GM20000 (cell line): Measurements from ENCODE around the gene C1orf21.

Experiments
- DNase-seq: peaks from one replicate; pipeline ENCODE4 v3.0.0; 2012; ENCODE audit warnings: low spot score
- TF ChIP-seq, protein P1 (sequence below): IDR thresholded peaks from 2 replicates; pipeline ENCODE4 v1.5.1; 2012; ENCODE audit warnings: mild to moderate bottlenecking, control low read depth; ENCODE audit errors: extremely low read depth, missing control alignments

Gene C1orf21

DNA sequence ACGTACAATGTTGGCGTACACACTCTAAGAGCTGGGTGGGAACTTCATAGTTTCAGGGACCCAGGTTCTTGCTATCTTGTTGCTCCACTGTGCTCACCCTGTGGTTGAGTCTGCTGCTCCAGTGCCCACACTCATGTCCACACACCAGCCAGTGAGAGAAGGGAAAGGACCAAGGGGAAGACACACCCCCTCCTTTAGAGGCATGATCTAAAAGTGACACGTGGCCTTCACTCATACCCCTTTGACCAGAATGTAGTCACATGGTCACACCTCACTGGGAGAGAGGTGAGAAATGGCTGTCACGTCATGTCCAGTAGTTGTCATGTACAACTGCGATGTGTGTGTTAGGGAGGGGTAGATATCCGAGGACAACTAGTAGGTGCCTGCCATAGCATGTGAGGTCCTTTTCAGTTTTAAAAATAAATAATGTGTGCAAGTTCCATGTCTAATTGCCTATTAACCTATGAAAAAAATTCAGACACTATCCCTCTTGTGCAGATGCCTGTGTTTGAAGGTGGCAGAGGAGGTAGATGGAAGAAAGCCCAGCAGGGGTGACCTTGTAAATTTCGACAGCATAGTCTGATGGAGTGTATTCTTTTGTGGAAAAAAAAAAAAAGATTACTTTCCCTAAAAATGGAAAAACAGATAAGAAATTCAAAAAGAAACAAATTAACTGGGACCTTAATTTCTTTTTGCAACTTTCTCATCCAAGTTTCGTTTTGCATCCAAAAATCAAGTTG is 149.6 kb downstream of the C1orf21 start:
- TF ChIP-seq, protein P1, sequence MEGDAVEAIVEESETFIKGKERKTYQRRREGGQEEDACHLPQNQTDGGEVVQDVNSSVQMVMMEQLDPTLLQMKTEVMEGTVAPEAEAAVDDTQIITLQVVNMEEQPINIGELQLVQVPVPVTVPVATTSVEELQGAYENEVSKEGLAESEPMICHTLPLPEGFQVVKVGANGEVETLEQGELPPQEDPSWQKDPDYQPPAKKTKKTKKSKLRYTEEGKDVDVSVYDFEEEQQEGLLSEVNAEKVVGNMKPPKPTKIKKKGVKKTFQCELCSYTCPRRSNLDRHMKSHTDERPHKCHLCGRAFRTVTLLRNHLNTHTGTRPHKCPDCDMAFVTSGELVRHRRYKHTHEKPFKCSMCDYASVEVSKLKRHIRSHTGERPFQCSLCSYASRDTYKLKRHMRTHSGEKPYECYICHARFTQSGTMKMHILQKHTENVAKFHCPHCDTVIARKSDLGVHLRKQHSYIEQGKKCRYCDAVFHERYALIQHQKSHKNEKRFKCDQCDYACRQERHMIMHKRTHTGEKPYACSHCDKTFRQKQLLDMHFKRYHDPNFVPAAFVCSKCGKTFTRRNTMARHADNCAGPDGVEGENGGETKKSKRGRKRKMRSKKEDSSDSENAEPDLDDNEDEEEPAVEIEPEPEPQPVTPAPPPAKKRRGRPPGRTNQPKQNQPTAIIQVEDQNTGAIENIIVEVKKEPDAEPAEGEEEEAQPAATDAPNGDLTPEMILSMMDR = no peak
- no peak for DNase-seq

DNA sequence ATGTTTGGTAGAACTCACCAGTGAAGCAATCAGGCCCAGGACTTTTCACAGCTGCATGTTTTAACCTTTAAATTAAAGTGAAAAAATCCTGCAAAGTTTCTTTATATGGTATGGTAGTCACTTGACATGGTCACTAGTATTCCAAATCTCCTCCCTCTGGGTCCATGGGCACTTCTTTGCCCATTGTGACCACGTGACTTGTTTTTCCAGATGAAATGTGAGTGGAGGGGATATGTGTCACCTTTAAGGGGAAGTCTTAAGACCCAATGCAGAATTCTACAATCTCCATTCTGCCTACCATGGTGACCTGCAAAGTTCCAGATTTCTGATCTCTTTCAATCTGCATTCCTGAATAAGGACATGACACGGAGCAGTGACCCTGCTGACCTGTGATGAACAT is 152.8 kb downstream of the C1orf21 start:
- TF ChIP-seq, protein P1 = no peak
- no peak for DNase-seq

DNA sequence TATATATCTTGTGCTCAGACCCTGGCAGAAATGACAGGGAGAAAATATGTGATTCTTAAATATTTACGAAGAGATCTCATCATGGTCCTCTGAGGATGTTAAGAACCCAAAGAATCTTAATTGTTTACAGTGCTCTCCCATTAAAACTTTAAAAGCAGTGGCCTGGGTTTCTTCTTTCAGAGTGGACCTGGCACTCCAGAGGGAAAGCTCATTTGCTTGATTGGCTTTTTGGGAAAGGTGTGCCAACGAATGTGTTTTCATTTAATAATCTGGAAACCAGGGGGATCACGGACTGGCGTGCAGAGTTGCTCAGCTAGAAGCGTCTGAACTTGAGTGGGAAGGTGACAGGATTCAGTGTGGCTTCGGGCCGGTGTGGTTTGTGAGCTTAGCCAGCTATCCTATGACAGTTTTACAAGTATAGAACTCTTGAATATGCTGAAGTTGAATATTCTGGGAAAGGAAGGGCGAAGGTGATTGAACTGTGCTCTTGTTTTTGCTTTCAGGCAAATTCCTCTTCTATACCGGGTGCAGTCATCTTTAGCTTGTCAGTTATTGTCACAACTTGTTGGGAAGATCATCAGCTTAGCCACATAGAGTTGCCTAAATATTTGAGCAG is 154.8 kb downstream of the C1orf21 start:
- TF ChIP-seq, protein P1 = no peak
- DNase-seq = no peak

DNA sequence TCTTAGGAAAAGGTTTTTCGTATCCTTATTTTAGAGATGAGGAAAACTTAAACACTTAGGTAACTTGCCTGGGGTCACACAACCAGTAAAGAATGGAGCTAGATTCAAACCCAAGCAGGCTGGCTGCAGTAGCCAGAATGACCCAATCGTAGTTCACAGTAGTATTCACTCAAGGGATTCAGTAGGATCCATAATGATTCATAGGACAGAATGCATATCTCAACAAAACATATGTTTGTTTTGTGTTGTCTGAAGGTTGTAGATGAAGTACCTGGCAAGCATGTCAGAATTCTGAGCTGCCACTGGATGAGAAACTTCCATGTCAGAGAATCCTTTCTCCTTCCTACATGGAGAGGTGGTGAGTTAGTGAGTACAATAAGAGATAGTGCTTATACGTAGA is 155.5 kb downstream of the C1orf21 start:
- DNase-seq = no peak
- TF ChIP-seq, protein P1 = no peak

DNA sequence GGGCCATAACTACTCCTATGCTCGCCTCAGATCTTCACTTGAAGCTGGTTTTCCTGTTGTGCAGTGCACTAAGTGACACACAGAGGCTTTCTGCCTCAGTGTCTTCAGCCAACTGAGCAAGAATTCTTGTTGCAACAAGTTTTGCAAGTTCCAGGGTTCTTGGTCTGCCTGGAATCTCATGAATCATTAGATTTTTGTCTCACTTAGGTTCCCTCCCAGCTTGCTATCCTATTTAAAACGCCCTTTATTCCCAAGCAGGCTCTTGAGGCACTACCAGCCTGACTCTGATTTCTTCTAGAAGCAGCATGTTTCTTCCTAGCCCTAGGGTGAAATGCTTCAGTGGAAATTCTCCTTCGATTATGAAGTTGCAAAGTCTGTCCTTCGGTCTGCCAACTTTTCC is 158.8 kb downstream of the C1orf21 start:
- TF ChIP-seq, protein P1 = no peak
- no peak for DNase-seq

DNA sequence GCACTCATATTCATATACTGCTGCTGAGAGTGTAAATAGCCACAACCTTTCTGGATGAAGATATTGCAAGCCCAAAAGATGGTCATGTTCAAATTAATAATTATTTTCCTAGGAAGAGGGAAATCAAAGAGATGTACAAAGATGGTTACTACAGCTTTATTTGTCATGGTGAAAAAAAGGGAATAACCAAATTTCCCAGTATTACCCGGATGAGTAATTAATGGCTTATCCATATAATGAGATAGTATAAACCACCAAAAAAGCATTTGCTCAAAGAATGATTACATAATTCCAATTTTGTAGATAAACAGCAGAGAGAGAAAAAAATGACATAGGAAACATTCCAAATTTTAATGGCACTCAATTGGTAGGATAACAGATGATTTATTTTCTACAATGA is 165.6 kb downstream of the C1orf21 start:
- no peak for DNase-seq
- TF ChIP-seq, protein P1 = no peak

DNA sequence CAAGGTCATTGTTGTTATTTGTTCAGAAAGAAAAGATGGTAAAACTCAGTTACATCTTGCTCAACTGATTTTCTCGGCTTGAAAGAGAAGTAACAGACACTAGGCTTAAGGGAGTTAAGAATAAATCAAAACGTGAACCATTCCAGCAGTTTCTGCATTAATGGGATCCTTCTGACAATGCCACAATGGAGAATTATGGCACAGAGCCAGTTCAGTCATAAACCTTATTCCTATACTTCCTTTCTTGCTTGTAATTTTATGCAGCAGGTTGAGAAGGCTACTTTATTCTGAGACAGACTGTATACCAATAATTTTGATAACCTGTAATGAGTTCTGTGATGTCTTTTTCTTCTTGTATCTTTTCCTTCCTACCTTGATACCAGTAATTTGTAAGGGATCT is 167.0 kb downstream of the C1orf21 start:
- TF ChIP-seq, protein P1 = no peak

More for the DNA sequence above, 167.0 kb downstream of the C1orf21 start:
- DNase-seq = no peak
